H1 (cell line): ENCODE measurements around the gene ARID5A. TPM values are rescaled to one million over a fixed set of nuclear protein-coding genes. Genes with fewer than 3 reads are reported as not detected.

Experiments used
- CBX5 ChIP-seq: fragments of 300-800, 300-1000 bp; sonication (generic); IDR thresholded peaks from 2 replicates; pipeline ENCODE4 v1.7.1; 2016; ENCODE audit warnings: antibody characterized with exemption, low read length, low read depth
- EZH2 ChIP-seq: fragments of 200-600 bp; sonication (generic); IDR thresholded peaks from 2 replicates; pipeline ENCODE4 v1.7.1; 2012; ENCODE audit warnings: low read depth, mild to moderate bottlenecking, moderate library complexity, low read length, inconsistent platforms; ENCODE audit not compliant: severe bottlenecking
- HDAC2 ChIP-seq, 2 experiments: fragments of 300-600 bp in 1 of 2; sonication (generic) in 1 of 2; IDR thresholded peaks; 2 replicates each; pipeline ENCODE4 v1.6.1; 2011 to 2012; ENCODE audit warnings: low read depth in 2 of 2, low read length in 2 of 2, mild to moderate bottlenecking in 2 of 2, moderate library complexity in 2 of 2, borderline replicate concordance in 1 of 2, inconsistent platforms in 1 of 2
- HDAC6 ChIP-seq: IDR thresholded peaks from one replicate; pipeline ENCODE4 v1.7.1; 2012; ENCODE audit warnings: low read depth, mild to moderate bottlenecking, inconsistent platforms, low read length, moderate library complexity
- RAD21 ChIP-seq, 2 experiments: IDR thresholded peaks in 1 of 2; conservative IDR thresholded peaks in 1 of 2; 2 replicates each; pipeline ENCODE4 v1.6.1; 2011; ENCODE audit warnings: low read depth in 2 of 2, low read length in 2 of 2, improper control_type of control experiment in 1 of 2, inconsistent platforms in 1 of 2, mild to moderate bottlenecking in 1 of 2, moderate library complexity in 1 of 2
- TAF1 ChIP-seq: IDR thresholded peaks from 2 replicates; pipeline ENCODE4 v1.6.1; 2011; ENCODE audit warnings: mild to moderate bottlenecking, low read depth, low read length
- polyA plus RNA-seq, 7 experiments: library from polyadenylated mRNA; depleted of rRNA in 3 of 7; stranded (reverse) in 5 of 7; unstranded in 2 of 7; fragments of >200 nt in 5 of 7; fragments of 200-250 nt in 2 of 7; gene quantifications; 1 replicate in 5 of 7; 2 replicates in 1 of 7; 4 replicates in 1 of 7; pipeline versions ENCODE4 v1.2.1 to v1.2.3, GENCODE V29; 2011 to 2013; ENCODE audit warnings: missing spikeins in 2 of 7, mixed read lengths in 2 of 7
- total RNA-seq: library from RNA; stranded (reverse); fragmentation: NEBNext Ultra II Directional; extraction: Animal tissue kit (Norgen Biotek cat#: 25700); gene quantifications from 2 replicates; pipeline ENCODE4 v1.2.1, GENCODE V29; 2021
- TF ChIP-seq, protein P1 (sequence below): IDR thresholded peaks from 2 replicates; pipeline ENCODE4 v1.6.1; 2012; ENCODE audit warnings: inconsistent platforms

ARID5A gene
- total and polyA plus RNA-seq, 2 of the 8 experiments (the other 6 are each of a cell fraction or from before 2014, with no cell fraction given), result 3.3 to 5.3 TPM

DNA sequence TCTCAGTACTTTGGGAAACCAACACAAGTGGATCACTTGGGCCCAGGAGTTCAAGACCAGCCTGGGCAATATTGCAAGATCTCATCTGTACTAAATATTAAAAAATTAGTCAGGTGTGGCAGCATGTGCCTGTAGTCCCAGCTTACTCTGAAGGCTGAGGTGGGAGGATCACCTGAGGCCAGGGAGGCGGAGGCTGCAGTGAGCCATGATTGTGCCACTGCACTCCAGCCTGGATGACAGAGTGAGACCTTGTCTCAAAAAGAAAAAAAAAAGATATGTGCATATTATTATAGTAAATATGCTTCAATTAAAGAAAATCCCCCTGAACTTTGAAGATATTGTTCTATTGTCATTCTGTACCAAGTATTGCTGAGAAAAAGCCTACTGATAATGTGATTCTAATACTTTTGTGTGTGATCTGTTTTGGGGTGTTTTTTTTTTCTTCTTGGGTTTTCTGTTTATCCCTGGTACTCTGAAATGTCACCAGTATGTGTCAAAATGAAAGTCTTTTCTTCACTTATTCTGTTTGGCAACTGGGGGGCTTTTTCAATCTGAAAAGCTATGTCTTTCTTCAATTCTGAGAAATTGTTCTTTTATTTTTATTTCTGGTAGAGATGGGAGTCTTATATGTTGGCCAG, 44.6 kb upstream of the ARID5A start (continued):
- TF ChIP-seq HDAC2 (IDR thresholded peaks at IDR 0.05; ENCODE audit: borderline replicate concordance in 1 of 2, low read depth in 2 of 2, low read length in 2 of 2), result no peak
- TF ChIP-seq CBX5, result no peak
- TF ChIP-seq, protein P1, sequence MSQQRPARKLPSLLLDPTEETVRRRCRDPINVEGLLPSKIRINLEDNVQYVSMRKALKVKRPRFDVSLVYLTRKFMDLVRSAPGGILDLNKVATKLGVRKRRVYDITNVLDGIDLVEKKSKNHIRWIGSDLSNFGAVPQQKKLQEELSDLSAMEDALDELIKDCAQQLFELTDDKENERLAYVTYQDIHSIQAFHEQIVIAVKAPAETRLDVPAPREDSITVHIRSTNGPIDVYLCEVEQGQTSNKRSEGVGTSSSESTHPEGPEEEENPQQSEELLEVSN, result no peak
- TF ChIP-seq HDAC6, result no peak
- TF ChIP-seq EZH2, result no peak
- TF ChIP-seq RAD21 (IDR thresholded peaks at IDR 0.05 in 1 of 2, conservative IDR thresholded peaks at IDR 0.05 in 1 of 2; ENCODE audit: low read depth in 2 of 2, low read length in 2 of 2), result no peak
- no peak for TF ChIP-seq TAF1
